MCF 10A (cell line): Measurements from ENCODE around the gene FDCSP. TPM values are rescaled to one million over a fixed set of nuclear protein-coding genes. Genes with fewer than 3 reads are reported as not detected.

Experiments used
- BruUV-seq: library from RNA; stranded (reverse); fragments of 400-500 nt; replicated peaks from 2 replicates; lab custom pipeline; 2021; lab: Mats Ljungman, UMichigan
- CTCF ChIA-PET: fragments of 300-600 bp; sonication (Branson Sonifier 250); formaldehyde crosslinking; extraction: SDS; loops from one replicate; lab custom pipeline; 2021; ENCODE audit warnings: antibody characterized with exemption, inconsistent platforms; lab: Yijun Ruan, JAX
- POLR2A ChIA-PET: fragments of 300-600, 350-650 bp; sonication (Branson Sonifier 250); formaldehyde crosslinking; extraction: SDS; loops from one replicate; lab custom pipeline; 2020; ENCODE audit warnings: antibody characterized with exemption, inconsistent platforms; lab: Yijun Ruan, JAX
- DNase-seq: peaks from one replicate; pipeline ENCODE4 v3.0.0-alpha.2; 2018; ENCODE audit not compliant: unreplicated experiment
- H3K27ac Mint-ChIP-seq: one replicate; pipeline ENCODE4 v1.8.0; 2022; ENCODE audit warnings: mild to moderate bottlenecking, low read depth, mixed read lengths; ENCODE audit not compliant: unreplicated experiment
- H3K27me3 Mint-ChIP-seq: one replicate; pipeline ENCODE4 v1.8.0; 2022; ENCODE audit warnings: mixed read lengths; ENCODE audit not compliant: insufficient read depth, unreplicated experiment
- H3K36me3 Mint-ChIP-seq: one replicate; pipeline ENCODE4 v1.8.0; 2022; ENCODE audit warnings: mild to moderate bottlenecking, moderate library complexity, mixed read lengths; ENCODE audit not compliant: insufficient read depth, unreplicated experiment
- H3K4me1 Mint-ChIP-seq: one replicate; pipeline ENCODE4 v1.8.0; 2022; ENCODE audit warnings: mixed read lengths; ENCODE audit not compliant: insufficient read depth, unreplicated experiment
- H3K4me3 Mint-ChIP-seq: one replicate; pipeline ENCODE4 v1.8.0; 2022; ENCODE audit warnings: mild to moderate bottlenecking, moderate library complexity, mixed read lengths; ENCODE audit not compliant: unreplicated experiment
- H3K9me3 Mint-ChIP-seq: one replicate; pipeline ENCODE4 v1.8.0; 2022; ENCODE audit warnings: mixed read lengths; ENCODE audit not compliant: unreplicated experiment
- intact Hi-C: fragments of 100-400 bp; cut with micrococcal nuclease; formaldehyde crosslinking; loops from 2 replicates; pipeline ENCODE4 v1.14.1; 2022
- total RNA-seq: library from RNA; stranded (reverse); gene quantifications from 2 replicates; pipeline ENCODE4 v1.2.3, GENCODE V29; 2022
- TF ChIP-seq, protein P1 (sequence below): fragments of 200-600 bp; IDR thresholded peaks from one replicate; pipeline ENCODE4 v1.8.0; 2022; ENCODE audit warnings: antibody characterized with exemption, mild to moderate bottlenecking; ENCODE audit not compliant: unreplicated experiment

Gene FDCSP
- total RNA-seq, 1 experiment from 2014 or later, result not detected

- no peak for DNase-seq
- ChIA-PET POLR2A (no interaction called here), CTCF (interaction anchor here (0.5 kb wide), 1 partner anchor 213 kb away, joined by 3 read pairs; no protein-coding TSS in a partner anchor)
- no peak overlapping the region for H3K4me3 Mint-ChIP-seq
- TF ChIP-seq, protein P1, sequence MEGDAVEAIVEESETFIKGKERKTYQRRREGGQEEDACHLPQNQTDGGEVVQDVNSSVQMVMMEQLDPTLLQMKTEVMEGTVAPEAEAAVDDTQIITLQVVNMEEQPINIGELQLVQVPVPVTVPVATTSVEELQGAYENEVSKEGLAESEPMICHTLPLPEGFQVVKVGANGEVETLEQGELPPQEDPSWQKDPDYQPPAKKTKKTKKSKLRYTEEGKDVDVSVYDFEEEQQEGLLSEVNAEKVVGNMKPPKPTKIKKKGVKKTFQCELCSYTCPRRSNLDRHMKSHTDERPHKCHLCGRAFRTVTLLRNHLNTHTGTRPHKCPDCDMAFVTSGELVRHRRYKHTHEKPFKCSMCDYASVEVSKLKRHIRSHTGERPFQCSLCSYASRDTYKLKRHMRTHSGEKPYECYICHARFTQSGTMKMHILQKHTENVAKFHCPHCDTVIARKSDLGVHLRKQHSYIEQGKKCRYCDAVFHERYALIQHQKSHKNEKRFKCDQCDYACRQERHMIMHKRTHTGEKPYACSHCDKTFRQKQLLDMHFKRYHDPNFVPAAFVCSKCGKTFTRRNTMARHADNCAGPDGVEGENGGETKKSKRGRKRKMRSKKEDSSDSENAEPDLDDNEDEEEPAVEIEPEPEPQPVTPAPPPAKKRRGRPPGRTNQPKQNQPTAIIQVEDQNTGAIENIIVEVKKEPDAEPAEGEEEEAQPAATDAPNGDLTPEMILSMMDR, result no peak
- intact Hi-C loops, result no loop called here
- H3K27me3 Mint-ChIP-seq, result peaks cover 98% of the 10 kb centered on the region
- no peaks in the 10 kb centered on the region for H3K9me3 Mint-ChIP-seq
- no peaks in the 10 kb centered on the region for H3K4me1 Mint-ChIP-seq
- H3K36me3 Mint-ChIP-seq, result no peaks in the 10 kb centered on the region
- no TSS peak for BruUV-seq
- H3K27ac Mint-ChIP-seq, result no peak overlapping the region
These were observed 38.7 kb upstream of the FDCSP start for GRCh38 chr4:70187216-70187615.

DNA sequence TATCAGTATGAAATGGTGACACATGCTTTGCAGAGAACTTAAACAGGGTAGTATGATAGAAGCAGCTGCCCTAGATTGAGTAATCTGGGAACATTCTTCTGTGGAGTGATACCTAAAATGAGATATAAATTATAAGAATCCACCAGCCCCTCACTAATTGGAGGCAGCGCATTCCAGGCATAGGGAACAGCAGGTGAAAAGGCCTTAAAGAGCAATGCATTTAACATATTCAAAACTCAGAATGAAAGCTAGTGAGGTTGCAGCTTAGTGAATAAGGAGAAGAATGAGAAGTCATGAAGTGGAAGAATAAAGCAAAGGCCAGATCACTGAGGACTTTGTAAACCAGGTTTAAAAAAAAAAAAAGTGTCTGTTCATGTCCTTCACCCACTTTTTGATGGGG is 35.3 kb upstream of the FDCSP start:
- no peaks in the 10 kb centered on the region for H3K9me3 Mint-ChIP-seq
- H3K27me3 Mint-ChIP-seq, result peaks cover 92% of the 10 kb centered on the region
- DNase-seq, result no peak
- intact Hi-C loops, result no loop called here
- no peak overlapping the region for H3K4me3 Mint-ChIP-seq
- no peaks in the 10 kb centered on the region for H3K4me1 Mint-ChIP-seq
- ChIA-PET POLR2A (no interaction called here), CTCF (interaction anchor here (0.6 kb wide), 1 partner anchor 574 kb away, joined by 5 read pairs; no protein-coding TSS in a partner anchor)
- no peak overlapping the region for H3K27ac Mint-ChIP-seq
- H3K36me3 Mint-ChIP-seq, result no peaks in the 10 kb centered on the region
- BruUV-seq, result no TSS peak
- TF ChIP-seq, protein P1, result no peak

- no TSS peak for BruUV-seq
- no peaks in the 10 kb centered on the region for H3K4me1 Mint-ChIP-seq
- TF ChIP-seq, protein P1, result no peak
- DNase-seq, result no peak
- H3K27me3 Mint-ChIP-seq, result peaks cover 87% of the 10 kb centered on the region
- H3K27ac Mint-ChIP-seq, result no peak overlapping the region
- no peaks in the 10 kb centered on the region for H3K9me3 Mint-ChIP-seq
- CTCF ChIA-PET, result no interaction called here
- H3K4me3 Mint-ChIP-seq, result no peak overlapping the region
- H3K36me3 Mint-ChIP-seq, result no peaks in the 10 kb centered on the region
- POLR2A ChIA-PET, result no interaction called here
- intact Hi-C loops, result no loop called here
These were observed 34.3 kb upstream of the FDCSP start for GRCh38 chr4:70191647-70192046.

DNA sequence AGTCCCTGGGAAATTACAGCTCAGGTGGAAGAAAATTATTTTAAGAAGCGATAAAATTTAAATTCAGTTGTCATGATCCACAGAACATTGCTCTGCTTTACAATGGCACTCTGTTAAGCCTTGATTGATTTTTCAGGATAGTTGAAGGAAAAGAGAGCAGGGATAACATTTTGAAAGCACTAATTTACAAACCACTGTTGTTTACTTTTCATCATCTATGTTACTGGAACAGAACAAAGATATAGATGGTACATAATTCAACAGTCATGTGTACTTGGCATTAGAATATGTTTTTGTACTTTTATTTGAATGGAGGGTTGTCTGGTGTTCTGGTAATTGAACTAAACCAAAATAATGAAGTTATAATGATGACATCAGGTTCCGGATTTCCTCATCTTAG is 33.0 kb upstream of the FDCSP start:
- intact Hi-C loops, result no loop called here
- H3K4me3 Mint-ChIP-seq, result no peak overlapping the region

More for the DNA sequence above, 33.0 kb upstream of the FDCSP start:
- POLR2A ChIA-PET, result no interaction called here
- Mint-ChIP-seq H3K27me3 (peaks cover 75% of the 10 kb centered on the region), H3K36me3 (no peaks in the 10 kb centered on the region), H3K9me3 (no peaks in the 10 kb centered on the region), H3K27ac (no peak overlapping the region), H3K4me1 (no peaks in the 10 kb centered on the region)
- TF ChIP-seq, protein P1, result no peak
- CTCF ChIA-PET, result no interaction called here
- BruUV-seq, result no TSS peak
- no peak for DNase-seq
